ENCODE results near the gene TXK.

- TF ChIP-seq CTCF (IDR thresholded peaks at IDR 0.05; ENCODE audit: insufficient read depth, low read length, poor library complexity, severe bottlenecking): peak; percentile 74
- no peak for TF ChIP-seq EZH2phosphoT487 (conservative IDR thresholded peaks at IDR 0.05; ENCODE audit: low read length)
Observed at GRCh38 chr4:48109413-48110263, 24.4 kb downstream of the TXK start.
